SJCRH30 (cell line): ENCODE data around the gene GPR183. TPM values are rescaled to one million over a fixed set of nuclear protein-coding genes. Genes with fewer than 3 reads are reported as not detected.

Experiments
- DNase-seq, 2 experiments: peaks; one replicate each; pipeline ENCODE4 v3.0.0-alpha.2; 2015 to 2020
- H3K27ac ChIP-seq: fragments of 250-450 bp; sonication (Bioruptor Pico); 2 replicates; pipeline ENCODE4 v1.5.1; 2020; ENCODE audit warnings: mild to moderate bottlenecking, moderate library complexity
- H3K27me3 ChIP-seq: fragments of 250-450 bp; sonication (Bioruptor Pico); 2 replicates; pipeline ENCODE4 v1.5.1; 2020; ENCODE audit warnings: mild to moderate bottlenecking, moderate library complexity
- H3K36me3 ChIP-seq: fragments of 250-450 bp; sonication (Bioruptor Pico); 2 replicates; pipeline ENCODE4 v1.5.1; 2020; ENCODE audit warnings: mild to moderate bottlenecking, moderate library complexity
- H3K4me1 ChIP-seq: fragments of 250-450 bp; sonication (Bioruptor Pico); 2 replicates; pipeline ENCODE4 v1.5.1; 2020; ENCODE audit warnings: mild to moderate bottlenecking, moderate library complexity
- H3K4me3 ChIP-seq: fragments of 250-450 bp; sonication (Bioruptor Pico); 2 replicates; pipeline ENCODE4 v1.5.1; 2020; ENCODE audit warnings: mild to moderate bottlenecking, moderate library complexity
- H3K9me3 ChIP-seq: fragments of 250-450 bp; sonication (Bioruptor Pico); replicated peaks from 2 replicates; pipeline ENCODE4 v1.5.1; 2020; ENCODE audit warnings: mild to moderate bottlenecking, moderate library complexity
- total RNA-seq: library from RNA; depleted of rRNA; stranded (reverse); fragments of >200 nt; shearing (Covaris generic); gene quantifications from 2 replicates; pipeline ENCODE4 v1.2.3, GENCODE V29; 2014

The GPR183 gene
- total RNA-seq, 1 experiment from 2014 or later, result not detected

GRCh38 chr13:99327761-99328160, 20.6 kb upstream of the GPR183 start:
- Histone ChIP-seq H3K9me3 (no peaks in the 10 kb centered on the region), H3K4me1 (peaks cover 23% of the 10 kb centered on the region), H3K27ac (no peak overlapping the region), H3K36me3 (0 out of 2 replicates have a peak, but pooled peaks cover 3% of the 10 kb centered on the region), H3K27me3 (no peaks in the 10 kb centered on the region), H3K4me3 (no peak overlapping the region)
- DNase-seq, result no peak

- 0 out of 2 replicates have a peak, but pooled peaks cover 3% of the 10 kb centered on the region for H3K36me3 ChIP-seq
- DNase-seq, result no peak
- no peaks in the 10 kb centered on the region for H3K9me3 ChIP-seq
- H3K27ac ChIP-seq, result no peak overlapping the region
- H3K4me3 ChIP-seq, result no peak overlapping the region
- peaks cover 16% of the 10 kb centered on the region for H3K4me1 ChIP-seq
- H3K27me3 ChIP-seq, result no peaks in the 10 kb centered on the region
These were observed 19.9 kb upstream of the GPR183 start for GRCh38 chr13:99327126-99327525.

- DNase-seq, result no peak
- no peaks in the 10 kb centered on the region for H3K9me3 ChIP-seq
These were observed 18.8 kb upstream of the GPR183 start for GRCh38 chr13:99326012-99326411.

GRCh38 chr13:99323488-99323887, 16.3 kb upstream of the GPR183 start:
- no peak for DNase-seq
- no peak overlapping the region for H3K27ac ChIP-seq

More at GRCh38 chr13:99326012-99326411, 18.8 kb upstream of the GPR183 start:
- Histone ChIP-seq H3K4me3 (no peak overlapping the region), H3K27ac (no peak overlapping the region), H3K27me3 (no peaks in the 10 kb centered on the region), H3K36me3 (peaks cover 3% of the 10 kb centered on the region; the same call in 1 of the 2 replicates), H3K4me1 (peaks cover 5% of the 10 kb centered on the region; the same call in 1 of the 2 replicates)

GRCh38 chr13:99322297-99323103, 15.3 kb upstream of the GPR183 start:
- no peaks in the 10 kb centered on the region; the same call in 1 of the 2 replicates for H3K4me1 ChIP-seq
- no peaks in the 10 kb centered on the region for H3K27me3 ChIP-seq
- H3K9me3 ChIP-seq, result no peaks in the 10 kb centered on the region
- no peaks in the 10 kb centered on the region; the same call in 1 of the 2 replicates for H3K36me3 ChIP-seq
- no peak for DNase-seq
- H3K27ac ChIP-seq, result no peak overlapping the region
- no peak overlapping the region for H3K4me3 ChIP-seq

More at GRCh38 chr13:99323488-99323887, 16.3 kb upstream of the GPR183 start:
- H3K9me3 ChIP-seq, result no peaks in the 10 kb centered on the region
- H3K4me1 ChIP-seq, result no peaks in the 10 kb centered on the region; the same call in 1 of the 2 replicates
- peaks cover 1% of the 10 kb centered on the region; the same call in 1 of the 2 replicates for H3K36me3 ChIP-seq
- H3K4me3 ChIP-seq, result no peak overlapping the region
- no peaks in the 10 kb centered on the region for H3K27me3 ChIP-seq

GRCh38 chr13:99321709-99322108, 14.5 kb upstream of the GPR183 start:
- no peaks in the 10 kb centered on the region for H3K9me3 ChIP-seq
- H3K27ac ChIP-seq, result no peak overlapping the region
- no peaks in the 10 kb centered on the region for H3K27me3 ChIP-seq
- H3K4me1 ChIP-seq, result peaks cover 2% of the 10 kb centered on the region; the same call in 1 of the 2 replicates
- no peak overlapping the region for H3K4me3 ChIP-seq
- no peaks in the 10 kb centered on the region; the same call in 1 of the 2 replicates for H3K36me3 ChIP-seq
- DNase-seq, result no peak

- Histone ChIP-seq H3K36me3 (no peaks in the 10 kb centered on the region; the same call in 1 of the 2 replicates), H3K4me3 (no peak overlapping the region), H3K27ac (no peak overlapping the region), H3K4me1 (peaks cover 5% of the 10 kb centered on the region; the same call in 1 of the 2 replicates), H3K27me3 (no peaks in the 10 kb centered on the region), H3K9me3 (no peaks in the 10 kb centered on the region)
- no peak for DNase-seq
These were observed 13.7 kb upstream of the GPR183 start for GRCh38 chr13:99320693-99321481.

GRCh38 chr13:99316657-99317256, 9.6 kb upstream of the GPR183 start:
- no peak overlapping the region for H3K4me3 ChIP-seq
- no peak overlapping the region for H3K27ac ChIP-seq
- no peaks in the 10 kb centered on the region; the same call in 1 of the 2 replicates for H3K36me3 ChIP-seq
- no peaks in the 10 kb centered on the region for H3K9me3 ChIP-seq
- H3K4me1 ChIP-seq, result peaks cover 5% of the 10 kb centered on the region; the same call in 1 of the 2 replicates
- no peaks in the 10 kb centered on the region for H3K27me3 ChIP-seq
- peak in 1 of 2 experiments; percentile 30 for DNase-seq

- Histone ChIP-seq H3K9me3 (no peaks in the 10 kb centered on the region), H3K4me1 (peaks cover 5% of the 10 kb centered on the region; the same call in 1 of the 2 replicates), H3K4me3 (no peak overlapping the region), H3K36me3 (no peaks in the 10 kb centered on the region; the same call in 1 of the 2 replicates), H3K27me3 (no peaks in the 10 kb centered on the region), H3K27ac (no peak overlapping the region)
- DNase-seq, result no peak
These were observed 9.0 kb upstream of the GPR183 start for GRCh38 chr13:99316224-99316623.

GRCh38 chr13:99315186-99315585, 8.0 kb upstream of the GPR183 start:
- H3K4me1 ChIP-seq, result peaks cover 5% of the 10 kb centered on the region; the same call in 1 of the 2 replicates
- no peak for DNase-seq
- H3K4me3 ChIP-seq, result no peak overlapping the region
- H3K27ac ChIP-seq, result no peak overlapping the region
- H3K27me3 ChIP-seq, result no peaks in the 10 kb centered on the region
- no peaks in the 10 kb centered on the region for H3K9me3 ChIP-seq
- no peaks in the 10 kb centered on the region for H3K36me3 ChIP-seq

GRCh38 chr13:99314640-99315176, 7.5 kb upstream of the GPR183 start:
- H3K27ac ChIP-seq, result no peak overlapping the region
- H3K27me3 ChIP-seq, result no peaks in the 10 kb centered on the region
- no peak for DNase-seq

GRCh38 chr13:99313941-99314340, 6.7 kb upstream of the GPR183 start:
- no peaks in the 10 kb centered on the region for H3K27me3 ChIP-seq
- H3K27ac ChIP-seq, result no peak overlapping the region
- H3K9me3 ChIP-seq, result no peaks in the 10 kb centered on the region
- no peaks in the 10 kb centered on the region for H3K36me3 ChIP-seq
- H3K4me3 ChIP-seq, result no peak overlapping the region
- H3K4me1 ChIP-seq, result peaks cover 5% of the 10 kb centered on the region; the same call in 1 of the 2 replicates
- DNase-seq, result no peak

More at GRCh38 chr13:99314640-99315176, 7.5 kb upstream of the GPR183 start:
- no peaks in the 10 kb centered on the region for H3K9me3 ChIP-seq
- peaks cover 5% of the 10 kb centered on the region; the same call in 1 of the 2 replicates for H3K4me1 ChIP-seq
- no peaks in the 10 kb centered on the region for H3K36me3 ChIP-seq
- H3K4me3 ChIP-seq, result no peak overlapping the region

- DNase-seq, result no peak
- H3K36me3 ChIP-seq, result no peaks in the 10 kb centered on the region
- no peak overlapping the region for H3K4me3 ChIP-seq
- H3K4me1 ChIP-seq, result peaks cover 5% of the 10 kb centered on the region; the same call in 1 of the 2 replicates
- no peaks in the 10 kb centered on the region for H3K27me3 ChIP-seq
- H3K27ac ChIP-seq, result no peak overlapping the region
- H3K9me3 ChIP-seq, result no peaks in the 10 kb centered on the region
These were observed 6.3 kb upstream of the GPR183 start for GRCh38 chr13:99313501-99313900.

GRCh38 chr13:99312493-99312883, 5.3 kb upstream of the GPR183 start:
- Histone ChIP-seq H3K27ac (no peak overlapping the region), H3K9me3 (no peaks in the 10 kb centered on the region), H3K27me3 (no peaks in the 10 kb centered on the region), H3K36me3 (no peaks in the 10 kb centered on the region), H3K4me1 (peaks cover 7% of the 10 kb centered on the region; the same call in 1 of the 2 replicates), H3K4me3 (no peak overlapping the region)
- no peak for DNase-seq
